ENCODE data around the gene GABRB2. TPM values are rescaled to one million over a fixed set of nuclear protein-coding genes. Genes with fewer than 3 reads are reported as not detected.

The GABRB2 gene
- total RNA-seq, 1 donor from 2014 or later: 0.26 TPM

GRCh38 chr5:161546095-161546469 lies 443 bp downstream of the GABRB2 start:
- H3K9me3 Mint-ChIP-seq (ENCODE audit: unreplicated experiment): peaks cover 6% of the 10 kb centered on the region
- H3K27ac Mint-ChIP-seq (ENCODE audit: unreplicated experiment): no peak overlapping the region
- no peaks in the 10 kb centered on the region for H3K36me3 Mint-ChIP-seq (ENCODE audit: low read depth, unreplicated experiment)
- H3K4me1 Mint-ChIP-seq (ENCODE audit: unreplicated experiment): peaks cover 13% of the 10 kb centered on the region
- no peak for TF ChIP-seq CTCF (IDR thresholded peaks at IDR 0.05; ENCODE audit: unreplicated experiment)
- no peak for DNase-seq (ENCODE audit: low spot score)
- H3K27me3 Mint-ChIP-seq (ENCODE audit: unreplicated experiment): peaks cover 18% of the 10 kb centered on the region
- H3K4me3 Mint-ChIP-seq (ENCODE audit: unreplicated experiment): peak overlapping the region; percentile 91

GRCh38 chr5:161545344-161546094 lies 1.0 kb downstream of the GABRB2 start:
- Mint-ChIP-seq H3K4me1 (ENCODE audit: unreplicated experiment) (peaks cover 13% of the 10 kb centered on the region), H3K36me3 (ENCODE audit: low read depth, unreplicated experiment) (no peaks in the 10 kb centered on the region), H3K27ac (ENCODE audit: unreplicated experiment) (no peak overlapping the region), H3K27me3 (ENCODE audit: unreplicated experiment) (peaks cover 16% of the 10 kb centered on the region), H3K9me3 (ENCODE audit: unreplicated experiment) (peaks cover under 1% of the 10 kb centered on the region), H3K4me3 (ENCODE audit: unreplicated experiment) (peak overlapping the region; percentile 91)
- no peak for DNase-seq (ENCODE audit: low spot score)
- no peak for TF ChIP-seq CTCF (IDR thresholded peaks at IDR 0.05; ENCODE audit: unreplicated experiment)

GRCh38 chr5:161544350-161544765 lies 2.2 kb downstream of the GABRB2 start:
- no peak overlapping the region for H3K4me3 Mint-ChIP-seq (ENCODE audit: unreplicated experiment)
- peak; percentile 57 for DNase-seq (ENCODE audit: low spot score)
- peaks cover 13% of the 10 kb centered on the region for H3K4me1 Mint-ChIP-seq (ENCODE audit: unreplicated experiment)
- no peak overlapping the region for H3K27ac Mint-ChIP-seq (ENCODE audit: unreplicated experiment)
- peaks cover 12% of the 10 kb centered on the region for H3K27me3 Mint-ChIP-seq (ENCODE audit: unreplicated experiment)
- peak; percentile 87 for TF ChIP-seq CTCF (IDR thresholded peaks at IDR 0.05; ENCODE audit: unreplicated experiment)
- H3K9me3 Mint-ChIP-seq (ENCODE audit: unreplicated experiment): no peaks in the 10 kb centered on the region
- H3K36me3 Mint-ChIP-seq (ENCODE audit: low read depth, unreplicated experiment): no peaks in the 10 kb centered on the region

- H3K27ac Mint-ChIP-seq (ENCODE audit: unreplicated experiment): no peak overlapping the region
- no peaks in the 10 kb centered on the region for H3K4me1 Mint-ChIP-seq (ENCODE audit: unreplicated experiment)
- no peaks in the 10 kb centered on the region for H3K9me3 Mint-ChIP-seq (ENCODE audit: unreplicated experiment)
- DNase-seq (ENCODE audit: low spot score): no peak
- H3K36me3 Mint-ChIP-seq (ENCODE audit: low read depth, unreplicated experiment): no peaks in the 10 kb centered on the region
- no peak for TF ChIP-seq CTCF (IDR thresholded peaks at IDR 0.05; ENCODE audit: unreplicated experiment)
- H3K4me3 Mint-ChIP-seq (ENCODE audit: unreplicated experiment): no peak overlapping the region
- H3K27me3 Mint-ChIP-seq (ENCODE audit: unreplicated experiment): no peaks in the 10 kb centered on the region
Observed at GRCh38 chr5:161539016-161539415, 7.5 kb downstream of the GABRB2 start.

GRCh38 chr5:161535762-161536161 lies 10.8 kb downstream of the GABRB2 start:
- Mint-ChIP-seq H3K36me3 (ENCODE audit: low read depth, unreplicated experiment) (no peaks in the 10 kb centered on the region), H3K27me3 (ENCODE audit: unreplicated experiment) (no peaks in the 10 kb centered on the region), H3K4me1 (ENCODE audit: unreplicated experiment) (no peaks in the 10 kb centered on the region), H3K9me3 (ENCODE audit: unreplicated experiment) (no peaks in the 10 kb centered on the region), H3K27ac (ENCODE audit: unreplicated experiment) (no peak overlapping the region), H3K4me3 (ENCODE audit: unreplicated experiment) (no peak overlapping the region)
- no peak for TF ChIP-seq CTCF (IDR thresholded peaks at IDR 0.05; ENCODE audit: unreplicated experiment)
- DNase-seq (ENCODE audit: low spot score): no peak
